CD4-positive, alpha-beta T cell (primary cell): Measurements from ENCODE around the gene MANSC1. TPM values are rescaled to one million over a fixed set of nuclear protein-coding genes. Genes with fewer than 3 reads are reported as not detected.

Experiments
- ATAC-seq: fragments of 200-7000 bp; cut with Tn5 transposase; one replicate; pipeline ENCODE4 v1.10.0; 2022; ENCODE audit warnings: mild to moderate bottlenecking; ENCODE audit not compliant: poor library complexity
- CTCF ChIA-PET: fragments of 350-600 bp; sonication (Branson Sonifier 250); formaldehyde crosslinking; loops from one replicate; lab custom pipeline; 2021; ENCODE audit warnings: antibody characterized with exemption, inconsistent platforms; lab: Charles Lee
- POLR2A ChIA-PET: fragments of 350-600 bp; sonication (Branson Sonifier 250); formaldehyde crosslinking; loops from one replicate; lab custom pipeline; 2021; ENCODE audit warnings: antibody characterized with exemption, inconsistent platforms; lab: Charles Lee
- DNase-seq, 14 experiments: peaks; one replicate each; pipeline ENCODE4 v3.0.0-alpha.2; 2013 to 2020; ENCODE audit warnings: mixed read lengths in 2 of 14
- H3K27ac ChIP-seq, 2 donors: one replicate each; pipeline versions ENCODE4 v1.5.1 to v1.7.0; 2013; ENCODE audit warnings: low read length in 2 of 2, low read depth in 1 of 2, mild to moderate bottlenecking in 1 of 2
- H3K27me3 ChIP-seq, 2 experiments: 1 replicate in 1 of 2; 2 replicates in 1 of 2; pipeline versions ENCODE4 v1.6.1 to v1.7.0; 2013; ENCODE audit warnings: low read length in 2 of 2, control low read depth in 1 of 2, mild to moderate bottlenecking in 1 of 2, moderate library complexity in 1 of 2; ENCODE audit not compliant: insufficient read depth in 2 of 2, control insufficient read depth in 1 of 2
- H3K36me3 ChIP-seq: one replicate; pipeline ENCODE4 v1.6.1; 2013; ENCODE audit warnings: low read length, control low read depth; ENCODE audit not compliant: insufficient read depth
- H3K4me1 ChIP-seq: one replicate; pipeline ENCODE4 v1.6.1; 2013; ENCODE audit warnings: low read length, control low read depth; ENCODE audit not compliant: insufficient read depth
- H3K4me3 ChIP-seq: one replicate; pipeline ENCODE4 v1.5.1; 2013; ENCODE audit warnings: mild to moderate bottlenecking, low read length, moderate library complexity
- H3K9me3 ChIP-seq, 2 experiments: 1 replicate in 1 of 2; 2 replicates in 1 of 2; pipeline versions ENCODE4 v1.6.1 to v1.7.0; 2013; ENCODE audit warnings: low read length in 2 of 2, mild to moderate bottlenecking in 2 of 2, control low read depth in 1 of 2, moderate library complexity in 1 of 2; ENCODE audit not compliant: control insufficient read depth in 1 of 2, insufficient read depth in 1 of 2
- H3K27ac Mint-ChIP-seq: one replicate; pipeline ENCODE4 v1.8.0; 2020; ENCODE audit warnings: mixed read lengths
- H3K27me3 Mint-ChIP-seq: one replicate; pipeline ENCODE4 v1.8.0; 2021; ENCODE audit warnings: mixed read lengths
- H3K36me3 Mint-ChIP-seq: one replicate; pipeline ENCODE4 v1.8.0; 2021; ENCODE audit warnings: low read depth, mixed read lengths
- H3K4me1 Mint-ChIP-seq: one replicate; pipeline ENCODE4 v1.8.0; 2021; ENCODE audit warnings: low read depth, mixed read lengths
- H3K4me3 Mint-ChIP-seq: one replicate; pipeline ENCODE4 v1.8.0; 2020; ENCODE audit warnings: mild to moderate bottlenecking, mixed read lengths
- H3K9me3 Mint-ChIP-seq: one replicate; pipeline ENCODE4 v1.8.0; 2020; ENCODE audit warnings: mixed read lengths
- CTCF ChIP-seq: fragments of 200-600 bp; IDR thresholded peaks from one replicate; pipeline ENCODE4 v1.8.0; 2022; ENCODE audit warnings: antibody characterized with exemption, mild to moderate bottlenecking
- intact Hi-C, 2 experiments: fragments of 100-400 bp; cut with DNase I in 1 of 2; cut with micrococcal nuclease in 1 of 2; formaldehyde crosslinking; loops; one replicate each; pipeline versions ENCODE4 v1.15.1 to v1.9.0; 2023 to 2025; cut with DNase I, micrococcal nuclease
- total RNA-seq, 174 experiments: library from RNA in 2 of 174; stranded (reverse) in 2 of 174; gene quantifications; one replicate each; pipeline ENCODE4 v1.2.3 and lab custom pipeline; 2021 to 2026

MANSC1 gene
- total RNA-seq, 2 experiments from 2014 or later: 0.33 to 0.45 TPM

- TF ChIP-seq CTCF: no peak
- Histone ChIP-seq H3K27ac (no peak overlapping the region), H3K27me3 (no peaks in the 10 kb centered on the region), H3K4me3 (no peak overlapping the region), H3K4me1 (peaks cover 4% of the 10 kb centered on the region), H3K9me3 (no peaks in the 10 kb centered on the region), H3K36me3 (no peaks in the 10 kb centered on the region)
- H3K27ac Mint-ChIP-seq: no peak overlapping the region
- H3K36me3 Mint-ChIP-seq: peaks cover 38% of the 10 kb centered on the region
- CTCF ChIA-PET: interaction anchor here (1.0 kb wide), 1 partner anchor 18 kb away, joined by 3 read pairs; no protein-coding TSS in a partner anchor
- H3K4me3 Mint-ChIP-seq: no peak overlapping the region
- POLR2A ChIA-PET: interaction anchor here (0.7 kb wide), 1 partner anchor 77 kb away, joined by 3 read pairs; no protein-coding TSS in a partner anchor
- peaks cover 51% of the 10 kb centered on the region for H3K4me1 Mint-ChIP-seq
- DNase-seq (no peak), ATAC-seq (no peak)
- intact Hi-C loops: no loop called here
- H3K9me3 Mint-ChIP-seq: no peaks in the 10 kb centered on the region
- no peaks in the 10 kb centered on the region for H3K27me3 Mint-ChIP-seq
Measured at GRCh38 chr12:12397184-12397583, 47.1 kb upstream of the MANSC1 start.

GRCh38 chr12:12396694-12397093, 46.7 kb upstream of the MANSC1 start:
- no peaks in the 10 kb centered on the region for H3K9me3 ChIP-seq
- Mint-ChIP-seq H3K9me3 (no peaks in the 10 kb centered on the region), H3K36me3 (peaks cover 36% of the 10 kb centered on the region), H3K4me3 (no peak overlapping the region), H3K4me1 (peaks cover 50% of the 10 kb centered on the region), H3K27ac (no peak overlapping the region), H3K27me3 (no peaks in the 10 kb centered on the region)
- H3K36me3 ChIP-seq: no peaks in the 10 kb centered on the region
- DNase-seq (no peak), ATAC-seq (no peak)
- POLR2A ChIA-PET: interaction anchor here (0.7 kb wide), 1 partner anchor 78 kb away, joined by 3 read pairs; no protein-coding TSS in a partner anchor
- H3K27ac ChIP-seq: no peak overlapping the region
- no peak for TF ChIP-seq CTCF
- H3K27me3 ChIP-seq: no peaks in the 10 kb centered on the region
- CTCF ChIA-PET: interaction anchor here (1.0 kb wide), 1 partner anchor 17 kb away, joined by 3 read pairs; no protein-coding TSS in a partner anchor
- peaks cover 4% of the 10 kb centered on the region for H3K4me1 ChIP-seq
- intact Hi-C loops: no loop called here
- H3K4me3 ChIP-seq: no peak overlapping the region

GRCh38 chr12:12393171-12393570, 43.1 kb upstream of the MANSC1 start:
- Mint-ChIP-seq H3K36me3 (peaks cover 45% of the 10 kb centered on the region), H3K27ac (no peak overlapping the region), H3K4me3 (no peak overlapping the region), H3K27me3 (no peaks in the 10 kb centered on the region), H3K4me1 (peaks cover 35% of the 10 kb centered on the region), H3K9me3 (no peaks in the 10 kb centered on the region)
- ChIA-PET CTCF (no interaction called here), POLR2A (no interaction called here)
- no peaks in the 10 kb centered on the region for H3K27me3 ChIP-seq
- H3K4me3 ChIP-seq: no peak overlapping the region
- H3K4me1 ChIP-seq: peaks cover 4% of the 10 kb centered on the region
- DNase-seq: no peak
- ATAC-seq: no peak
- TF ChIP-seq CTCF: no peak
- no peak overlapping the region for H3K27ac ChIP-seq
- no peaks in the 10 kb centered on the region for H3K36me3 ChIP-seq
- no peaks in the 10 kb centered on the region for H3K9me3 ChIP-seq
- intact Hi-C loops: loop anchor here in 1 of 2 experiments (5.0 kb wide), 1 partner anchor 39 kb away; no protein-coding TSS in a partner anchor
